Epithelial cell of proximal tubule (primary cell): ENCODE results near the gene ENAM. TPM values are rescaled to one million over a fixed set of nuclear protein-coding genes. Genes with fewer than 3 reads are reported as not detected.

ENCODE experiments used
- DNase-seq: peaks from one replicate; pipeline ENCODE4 v3.0.0-alpha.2; 2011; ENCODE audit warnings: low read depth
- H3K4me3 ChIP-seq: 2 replicates; pipeline ENCODE4 v1.5.1; 2011; ENCODE audit warnings: low read depth, mild to moderate bottlenecking, low read length
- total RNA-seq: library from RNA; depleted of rRNA; stranded (reverse); fragments of >200 nt; gene quantifications from 2 replicates; pipeline ENCODE4 v1.2.3, GENCODE V29; 2015
- TF ChIP-seq, protein P1 (sequence below): conservative IDR thresholded peaks from 2 replicates; pipeline ENCODE4 v1.5.1; 2012; ENCODE audit warnings: low read depth, mild to moderate bottlenecking, low read length

Gene ENAM, protein sequence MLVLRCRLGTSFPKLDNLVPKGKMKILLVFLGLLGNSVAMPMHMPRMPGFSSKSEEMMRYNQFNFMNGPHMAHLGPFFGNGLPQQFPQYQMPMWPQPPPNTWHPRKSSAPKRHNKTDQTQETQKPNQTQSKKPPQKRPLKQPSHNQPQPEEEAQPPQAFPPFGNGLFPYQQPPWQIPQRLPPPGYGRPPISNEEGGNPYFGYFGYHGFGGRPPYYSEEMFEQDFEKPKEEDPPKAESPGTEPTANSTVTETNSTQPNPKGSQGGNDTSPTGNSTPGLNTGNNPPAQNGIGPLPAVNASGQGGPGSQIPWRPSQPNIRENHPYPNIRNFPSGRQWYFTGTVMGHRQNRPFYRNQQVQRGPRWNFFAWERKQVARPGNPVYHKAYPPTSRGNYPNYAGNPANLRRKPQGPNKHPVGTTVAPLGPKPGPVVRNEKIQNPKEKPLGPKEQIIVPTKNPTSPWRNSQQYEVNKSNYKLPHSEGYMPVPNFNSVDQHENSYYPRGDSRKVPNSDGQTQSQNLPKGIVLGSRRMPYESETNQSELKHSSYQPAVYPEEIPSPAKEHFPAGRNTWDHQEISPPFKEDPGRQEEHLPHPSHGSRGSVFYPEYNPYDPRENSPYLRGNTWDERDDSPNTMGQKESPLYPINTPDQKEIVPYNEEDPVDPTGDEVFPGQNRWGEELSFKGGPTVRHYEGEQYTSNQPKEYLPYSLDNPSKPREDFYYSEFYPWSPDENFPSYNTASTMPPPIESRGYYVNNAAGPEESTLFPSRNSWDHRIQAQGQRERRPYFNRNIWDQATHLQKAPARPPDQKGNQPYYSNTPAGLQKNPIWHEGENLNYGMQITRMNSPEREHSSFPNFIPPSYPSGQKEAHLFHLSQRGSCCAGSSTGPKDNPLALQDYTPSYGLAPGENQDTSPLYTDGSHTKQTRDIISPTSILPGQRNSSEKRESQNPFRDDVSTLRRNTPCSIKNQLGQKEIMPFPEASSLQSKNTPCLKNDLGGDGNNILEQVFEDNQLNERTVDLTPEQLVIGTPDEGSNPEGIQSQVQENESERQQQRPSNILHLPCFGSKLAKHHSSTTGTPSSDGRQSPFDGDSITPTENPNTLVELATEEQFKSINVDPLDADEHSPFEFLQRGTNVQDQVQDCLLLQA
- total RNA-seq, result 0.14 and 0.23 TPM in 2 replicates

DNA sequence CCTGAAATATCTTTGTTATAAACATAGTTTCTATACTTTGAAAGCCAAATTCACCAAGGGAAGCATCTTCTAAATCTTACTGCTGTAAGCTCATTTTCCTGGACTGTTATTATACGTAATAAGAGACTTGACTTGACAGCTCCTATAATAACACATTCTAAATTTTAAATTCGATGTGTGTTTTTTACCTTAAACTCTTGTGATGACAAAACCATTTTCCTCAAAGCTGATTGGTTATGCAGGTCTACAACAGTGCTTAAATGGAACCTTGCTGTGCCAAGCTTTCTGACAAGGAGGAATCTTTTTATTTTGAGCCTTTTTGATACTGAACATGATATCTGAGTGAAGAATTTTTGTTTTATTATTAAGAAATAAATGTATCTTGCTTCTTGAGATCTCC lies at the start of gene ENAM:
Gene ENAM, plus strand, starts transcription at position 301 of the 400 bp plus-strand sequence. CDS start 757 bp downstream, outside the sequence.
- H3K4me3 ChIP-seq, result no peak within 1 kb of the TSS
- TF ChIP-seq, protein P1, sequence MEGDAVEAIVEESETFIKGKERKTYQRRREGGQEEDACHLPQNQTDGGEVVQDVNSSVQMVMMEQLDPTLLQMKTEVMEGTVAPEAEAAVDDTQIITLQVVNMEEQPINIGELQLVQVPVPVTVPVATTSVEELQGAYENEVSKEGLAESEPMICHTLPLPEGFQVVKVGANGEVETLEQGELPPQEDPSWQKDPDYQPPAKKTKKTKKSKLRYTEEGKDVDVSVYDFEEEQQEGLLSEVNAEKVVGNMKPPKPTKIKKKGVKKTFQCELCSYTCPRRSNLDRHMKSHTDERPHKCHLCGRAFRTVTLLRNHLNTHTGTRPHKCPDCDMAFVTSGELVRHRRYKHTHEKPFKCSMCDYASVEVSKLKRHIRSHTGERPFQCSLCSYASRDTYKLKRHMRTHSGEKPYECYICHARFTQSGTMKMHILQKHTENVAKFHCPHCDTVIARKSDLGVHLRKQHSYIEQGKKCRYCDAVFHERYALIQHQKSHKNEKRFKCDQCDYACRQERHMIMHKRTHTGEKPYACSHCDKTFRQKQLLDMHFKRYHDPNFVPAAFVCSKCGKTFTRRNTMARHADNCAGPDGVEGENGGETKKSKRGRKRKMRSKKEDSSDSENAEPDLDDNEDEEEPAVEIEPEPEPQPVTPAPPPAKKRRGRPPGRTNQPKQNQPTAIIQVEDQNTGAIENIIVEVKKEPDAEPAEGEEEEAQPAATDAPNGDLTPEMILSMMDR, result no peak
- DNase-seq, result no peak

DNA sequence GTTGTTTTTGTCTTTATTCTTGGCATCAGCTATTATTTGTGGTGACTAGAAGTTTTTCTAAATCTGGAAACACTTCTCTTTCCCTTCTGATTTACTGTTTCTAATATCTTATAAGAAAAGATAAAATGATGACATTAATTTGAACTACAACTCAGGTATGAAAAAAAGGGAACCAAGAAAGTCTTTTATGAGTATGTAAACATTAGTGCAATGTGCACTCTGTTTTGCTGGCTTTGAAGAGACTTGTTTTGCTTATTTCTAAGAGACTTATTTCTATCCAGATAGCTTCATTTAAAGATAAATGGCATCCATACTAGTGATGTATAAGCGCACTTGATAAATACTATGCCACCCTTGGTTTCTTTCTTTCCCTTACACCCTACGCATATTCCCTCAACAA lies 46.6 kb upstream of the ENAM start:
- no peak overlapping the region for H3K4me3 ChIP-seq
- no peak for DNase-seq
- TF ChIP-seq, protein P1, result no peak

DNA sequence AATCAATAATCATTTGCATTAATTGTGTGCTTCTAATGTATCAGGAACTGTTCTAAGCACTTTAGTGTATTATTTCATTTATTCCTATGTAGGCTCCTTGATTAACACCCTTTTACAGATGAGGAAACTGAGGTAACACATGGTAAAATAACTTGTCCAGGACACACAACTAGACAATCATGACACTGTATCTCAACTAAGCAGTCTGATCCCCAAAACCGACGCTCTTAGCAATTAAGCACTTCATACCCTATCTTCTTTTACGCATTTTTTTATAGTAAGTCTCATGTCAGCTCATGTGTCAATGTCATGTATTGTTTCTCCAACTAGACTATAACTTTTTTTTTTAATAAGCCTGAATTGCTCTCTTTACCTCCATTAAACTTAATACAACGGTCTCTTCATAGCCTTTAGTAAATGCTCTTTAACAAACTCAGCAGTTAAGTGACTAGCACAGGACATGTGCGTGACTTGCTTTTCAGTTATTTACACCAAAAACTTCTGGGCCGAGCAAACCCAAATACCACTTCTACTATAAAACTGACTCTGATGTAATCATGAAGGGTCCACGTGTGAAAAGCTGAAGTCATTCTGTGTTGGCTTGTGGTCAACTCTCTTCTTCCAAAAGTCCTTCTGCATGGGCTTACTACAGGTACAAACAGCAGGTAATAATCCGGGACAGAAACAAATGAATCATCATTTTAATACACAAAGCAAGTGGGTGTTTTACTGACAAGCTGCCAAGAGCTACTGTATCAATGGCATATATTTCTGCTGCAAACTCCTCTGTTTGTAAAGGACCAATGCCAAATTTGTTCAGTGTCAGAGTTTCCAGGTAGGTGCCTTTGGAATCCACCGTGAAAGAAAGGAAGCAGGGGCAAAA lies 44.4 kb upstream of the ENAM start:
- TF ChIP-seq, protein P1, result no peak
- no peak for DNase-seq
- H3K4me3 ChIP-seq, result no peak overlapping the region

DNA sequence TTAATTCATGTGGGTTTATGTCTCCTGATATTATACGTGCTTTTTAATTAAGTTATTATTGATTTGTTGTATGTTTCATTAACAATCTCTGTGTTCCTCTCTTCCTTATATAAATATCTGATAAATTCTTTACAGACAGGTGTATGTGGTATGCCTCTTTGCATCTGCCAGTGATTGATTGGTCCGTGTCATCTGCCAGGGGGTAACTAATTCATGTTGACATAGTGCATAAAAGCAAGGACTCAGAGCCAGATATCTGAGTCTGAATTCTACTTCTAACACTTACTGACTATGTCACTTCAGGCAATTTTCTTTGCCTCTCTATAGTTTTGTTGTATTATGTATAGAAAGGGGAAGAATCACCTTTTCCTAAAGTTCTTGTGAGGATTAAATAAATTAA lies 41.7 kb upstream of the ENAM start:
- H3K4me3 ChIP-seq, result no peak overlapping the region
- no peak for DNase-seq
- TF ChIP-seq, protein P1, result no peak

DNA sequence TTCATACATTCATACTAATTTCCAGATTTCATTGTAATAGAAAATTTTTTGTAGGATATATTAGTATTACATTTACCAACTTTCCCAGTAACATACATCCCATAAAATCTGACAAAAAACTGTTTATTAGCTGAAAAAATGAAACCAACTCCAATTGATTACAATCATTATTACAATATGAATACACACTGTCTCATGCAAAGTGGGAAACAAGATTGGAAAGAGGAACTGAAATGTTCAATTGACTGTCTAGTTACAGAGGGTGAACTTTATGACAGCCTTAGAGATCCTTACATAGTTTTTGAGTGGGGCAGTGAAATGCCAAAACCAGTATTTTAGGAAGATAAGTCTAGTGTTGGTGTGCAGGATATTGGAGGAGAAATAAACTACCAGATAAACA lies 38.8 kb upstream of the ENAM start:
- H3K4me3 ChIP-seq, result no peak overlapping the region
- no peak for DNase-seq
- TF ChIP-seq, protein P1, result no peak

DNA sequence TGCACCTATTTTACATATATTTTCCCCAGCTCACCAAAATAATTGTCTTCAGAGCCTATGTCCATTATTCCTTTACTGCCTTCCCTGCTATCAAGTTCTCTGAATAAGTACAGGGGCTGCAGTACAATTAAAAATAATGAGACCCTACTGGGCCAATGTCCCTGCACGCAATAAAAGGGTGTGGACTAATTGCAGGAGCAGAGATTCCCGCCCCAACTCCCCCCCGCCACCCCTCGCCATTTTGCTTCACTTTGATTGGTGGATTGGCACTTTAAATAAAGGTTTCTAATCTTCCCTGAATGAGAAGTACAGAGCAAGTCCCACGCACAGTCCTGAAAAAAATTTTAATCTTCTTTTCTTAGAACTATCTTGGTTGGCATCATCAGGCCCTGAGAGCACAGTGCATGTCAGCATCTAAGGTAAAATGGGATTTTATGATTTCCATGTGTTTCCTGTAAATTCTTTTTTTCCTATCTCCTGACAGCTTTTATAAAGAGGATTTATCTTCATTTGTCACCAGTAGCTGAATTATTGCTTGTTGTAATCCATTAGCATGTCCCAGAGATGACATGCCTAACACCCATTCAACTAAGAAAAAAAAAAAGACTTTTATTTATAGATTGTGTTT lies 36.5 kb upstream of the ENAM start, which contains the start of gene AMBN:
Gene AMBN, plus strand, starts transcription at position 302 of the 628 bp plus-strand sequence. Its CDS starts 103 bp downstream, at position 405.
- no peak within 1 kb of the TSS for H3K4me3 ChIP-seq
- no peak for DNase-seq
- TF ChIP-seq, protein P1, result no peak
